Measurements from ENCODE around the gene LPAR1. TPM values are rescaled to one million over a fixed set of nuclear protein-coding genes. Genes with fewer than 3 reads are reported as not detected.

The LPAR1 gene
- total and polyA plus RNA-seq, 9 of the 15 experiments (the other 6 are each of a cell fraction or from before 2014, with no cell fraction given): 0.13 TPM; not detected in 8

DNA sequence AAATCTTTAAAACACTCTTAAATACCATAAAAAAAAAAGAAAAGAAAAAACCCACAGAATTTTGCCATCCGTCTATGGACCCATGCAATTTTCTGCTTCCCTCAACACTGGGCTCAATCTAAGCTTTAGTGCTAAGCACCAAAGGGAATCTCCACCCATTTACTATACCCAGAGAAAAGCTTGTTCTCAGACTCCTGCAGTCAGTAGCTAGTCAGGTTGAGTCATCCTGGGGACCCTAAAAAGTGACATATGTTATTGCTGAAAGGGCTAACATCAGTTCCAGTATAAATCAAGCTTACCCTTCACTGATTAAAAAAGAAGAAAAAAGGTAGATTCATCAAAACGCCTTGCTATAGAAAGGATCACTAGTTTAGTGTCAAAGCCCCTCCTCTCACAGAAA lies 192.1 kb downstream of the LPAR1 start:
- Histone ChIP-seq H4K20me1 (replicated peaks; ENCODE audit: control insufficient read depth, insufficient read depth, low read length) (no peaks in the 10 kb centered on the region), H3K36me3 (ENCODE audit: control insufficient read depth, insufficient read depth, low read length) (no peaks in the 10 kb centered on the region), H3K9me3 (replicated peaks; ENCODE audit: control insufficient read depth, insufficient read depth, low read depth, low read length) (0 out of 2 replicates have a peak, but pooled peaks cover 2% of the 10 kb centered on the region), H3K27me3 (ENCODE audit: control insufficient read depth in 2 of 2, insufficient read depth in 2 of 2, low read length in 2 of 2) (no peaks in the 10 kb centered on the region), H3K4me1 (replicated peaks in 1 of 2; ENCODE audit: control insufficient read depth in 2 of 2, insufficient read depth in 2 of 2, low read length in 2 of 2) (no peaks in the 10 kb centered on the region), H3K9me1 (ENCODE audit: control insufficient read depth, insufficient read depth, low read length) (no peaks in the 10 kb centered on the region), H3K27ac (ENCODE audit: extremely low read depth, low read depth, low read length) (no peak overlapping the region), H3K4me2 (ENCODE audit: insufficient read depth, low read length) (no peak overlapping the region), H3K9ac (ENCODE audit: insufficient read depth in 1 of 2, low read depth in 2 of 2, low read length in 2 of 2) (no peak overlapping the region), H3K79me2 (ENCODE audit: control insufficient read depth, insufficient read depth, low read length) (no peaks in the 10 kb centered on the region), H2AFZ (ENCODE audit: low read depth, low read length) (no peak overlapping the region), H3K4me3 (no peak overlapping the region)
- BruUV-seq (replicated peaks): no TSS peak
- in situ Hi-C loops (cut with MboI): no loop called here
- no peak for TF ChIP-seq TAF9B (IDR thresholded peaks at IDR 0.05; ENCODE audit: partially characterized antibody)
- no peak for TF ChIP-seq JUNB (CRISPR knock-in tag; conservative IDR thresholded peaks at IDR 0.05)
- TF ChIP-seq RNF2 (IDR thresholded peaks at IDR 0.05): no peak
- DNase-seq (ENCODE audit: extremely low read depth in 1 of 4, low spot score in 3 of 4): no peak
- 0% methylated on average over 2 of the region's 2 CpGs for WGBS (ENCODE audit: insufficient coverage, low coverage, missing lambda C conversion rate)
- no peak for FAIRE-seq
- ATAC-seq: no peak
- intact Hi-C loops (cut with micrococcal nuclease): no loop called here
- POLR2A ChIA-PET: no interaction called here
- CTCF ChIA-PET (ENCODE audit: low intra/inter-chr PET ratio): no interaction called here

DNA sequence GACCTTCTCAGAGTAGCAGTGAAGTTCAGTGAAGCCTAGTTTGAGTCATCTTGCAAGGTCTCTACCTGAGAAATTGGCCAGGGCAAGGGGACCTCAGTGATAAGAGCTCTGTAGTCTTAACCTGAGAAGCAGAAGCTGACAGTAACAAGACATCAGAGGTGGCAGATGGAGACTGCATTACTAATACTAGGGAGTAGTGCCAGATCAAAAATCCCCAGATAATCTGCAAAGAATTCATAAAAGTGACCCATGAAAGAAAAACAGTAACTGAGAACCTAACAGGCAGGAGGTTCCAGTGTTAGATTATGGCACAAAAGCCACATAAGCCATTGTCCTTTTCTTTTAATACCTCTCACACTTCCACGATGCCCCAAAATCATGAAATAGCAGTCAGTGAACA lies 194.1 kb downstream of the LPAR1 start:
- FAIRE-seq: no peak
- no TSS peak for BruUV-seq (replicated peaks)
- H3K9ac ChIP-seq (ENCODE audit: insufficient read depth in 1 of 2, low read depth in 2 of 2, low read length in 2 of 2): no peak overlapping the region
- no peaks in the 10 kb centered on the region for H3K4me1 ChIP-seq (replicated peaks in 1 of 2; ENCODE audit: control insufficient read depth in 2 of 2, insufficient read depth in 2 of 2, low read length in 2 of 2)
- H3K4me2 ChIP-seq (ENCODE audit: insufficient read depth, low read length): no peak overlapping the region
- H3K9me1 ChIP-seq (ENCODE audit: control insufficient read depth, insufficient read depth, low read length): no peaks in the 10 kb centered on the region
- H3K4me3 ChIP-seq: no peak overlapping the region
- no peak for ATAC-seq
- DNase-seq (ENCODE audit: extremely low read depth in 1 of 4, low spot score in 3 of 4): no peak
- ChIA-PET POLR2A (no interaction called here), CTCF (ENCODE audit: low intra/inter-chr PET ratio) (no interaction called here)
- no peaks in the 10 kb centered on the region for H3K9me3 ChIP-seq (replicated peaks; ENCODE audit: control insufficient read depth, insufficient read depth, low read depth, low read length)
- intact Hi-C loops (cut with micrococcal nuclease) (no loop called here), in situ Hi-C loops (cut with MboI) (no loop called here)
- H4K20me1 ChIP-seq (replicated peaks; ENCODE audit: control insufficient read depth, insufficient read depth, low read length): no peaks in the 10 kb centered on the region
- no peak for TF ChIP-seq SMARCE1 (IDR thresholded peaks at IDR 0.05)
- TF ChIP-seq, protein P1, sequence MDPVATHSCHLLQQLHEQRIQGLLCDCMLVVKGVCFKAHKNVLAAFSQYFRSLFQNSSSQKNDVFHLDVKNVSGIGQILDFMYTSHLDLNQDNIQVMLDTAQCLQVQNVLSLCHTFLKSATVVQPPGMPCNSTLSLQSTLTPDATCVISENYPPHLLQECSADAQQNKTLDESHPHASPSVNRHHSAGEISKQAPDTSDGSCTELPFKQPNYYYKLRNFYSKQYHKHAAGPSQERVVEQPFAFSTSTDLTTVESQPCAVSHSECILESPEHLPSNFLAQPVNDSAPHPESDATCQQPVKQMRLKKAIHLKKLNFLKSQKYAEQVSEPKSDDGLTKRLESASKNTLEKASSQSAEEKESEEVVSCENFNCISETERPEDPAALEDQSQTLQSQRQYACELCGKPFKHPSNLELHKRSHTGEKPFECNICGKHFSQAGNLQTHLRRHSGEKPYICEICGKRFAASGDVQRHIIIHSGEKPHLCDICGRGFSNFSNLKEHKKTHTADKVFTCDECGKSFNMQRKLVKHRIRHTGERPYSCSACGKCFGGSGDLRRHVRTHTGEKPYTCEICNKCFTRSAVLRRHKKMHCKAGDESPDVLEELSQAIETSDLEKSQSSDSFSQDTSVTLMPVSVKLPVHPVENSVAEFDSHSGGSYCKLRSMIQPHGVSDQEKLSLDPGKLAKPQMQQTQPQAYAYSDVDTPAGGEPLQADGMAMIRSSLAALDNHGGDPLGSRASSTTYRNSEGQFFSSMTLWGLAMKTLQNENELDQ (CRISPR knock-in tag; IDR thresholded peaks at IDR 0.05; ENCODE audit: borderline replicate concordance): no peak
- TF ChIP-seq, protein P2, sequence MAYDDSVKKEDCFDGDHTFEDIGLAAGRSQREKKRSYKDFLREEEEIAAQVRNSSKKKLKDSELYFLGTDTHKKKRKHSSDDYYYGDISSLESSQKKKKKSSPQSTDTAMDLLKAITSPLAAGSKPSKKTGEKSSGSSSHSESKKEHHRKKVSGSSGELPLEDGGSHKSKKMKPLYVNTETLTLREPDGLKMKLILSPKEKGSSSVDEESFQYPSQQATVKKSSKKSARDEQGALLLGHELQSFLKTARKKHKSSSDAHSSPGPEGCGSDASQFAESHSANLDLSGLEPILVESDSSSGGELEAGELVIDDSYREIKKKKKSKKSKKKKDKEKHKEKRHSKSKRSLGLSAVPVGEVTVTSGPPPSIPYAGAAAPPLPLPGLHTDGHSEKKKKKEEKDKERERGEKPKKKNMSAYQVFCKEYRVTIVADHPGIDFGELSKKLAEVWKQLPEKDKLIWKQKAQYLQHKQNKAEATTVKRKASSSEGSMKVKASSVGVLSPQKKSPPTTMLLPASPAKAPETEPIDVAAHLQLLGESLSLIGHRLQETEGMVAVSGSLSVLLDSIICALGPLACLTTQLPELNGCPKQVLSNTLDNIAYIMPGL (CRISPR knock-in tag; IDR thresholded peaks at IDR 0.05): no peak
- TF ChIP-seq RBFOX2 (IDR thresholded peaks at IDR 0.05; ENCODE audit: low read depth, low read length): no peak
- no peak for TF ChIP-seq MCM5 (IDR thresholded peaks at IDR 0.05; ENCODE audit: low read depth)
- H3K36me3 ChIP-seq (ENCODE audit: control insufficient read depth, insufficient read depth, low read length): no peaks in the 10 kb centered on the region
- no peaks in the 10 kb centered on the region for H3K79me2 ChIP-seq (ENCODE audit: control insufficient read depth, insufficient read depth, low read length)
- 0% methylated on average over 1 of the region's 1 CpG for WGBS (ENCODE audit: insufficient coverage, low coverage, missing lambda C conversion rate)
- H3K27me3 ChIP-seq (ENCODE audit: control insufficient read depth in 2 of 2, insufficient read depth in 2 of 2, low read length in 2 of 2): no peaks in the 10 kb centered on the region
- H3K27ac ChIP-seq (ENCODE audit: extremely low read depth, low read depth, low read length): no peak overlapping the region
- H2AFZ ChIP-seq (ENCODE audit: low read depth, low read length): no peak overlapping the region

Data from K562 (cell line).